Naive thymus-derived CD8-positive, alpha-beta T cell (primary cell): Measurements from ENCODE around the gene BTBD8. TPM values are rescaled to one million over a fixed set of nuclear protein-coding genes. Genes with fewer than 3 reads are reported as not detected.

Experiments used
- ATAC-seq, 2 donors: fragments of 150-1000 bp; cut with Tn5 transposase in 1 of 2; sonication (Bioruptor Pico), chemical (Tn5 transposase) in 1 of 2; 1 replicate in 1 of 2; 2 replicates in 1 of 2; pipeline ENCODE4 v1.10.0; 2021; ENCODE audit warnings: mild to moderate bottlenecking in 2 of 2, moderate library complexity in 2 of 2
- POLR2A ChIA-PET: fragments of 350-600 bp; sonication (Branson Sonifier 250); formaldehyde crosslinking; loops from one replicate; lab custom pipeline; 2021; ENCODE audit warnings: antibody characterized with exemption; lab: Charles Lee
- DNase-seq, 10 donors: peaks; one replicate each; pipeline versions ENCODE4 v3.0.0 to v3.0.0-alpha.2; 2020 to 2022
- H3K27ac Mint-ChIP-seq, 10 donors: one replicate each; pipeline ENCODE4 v1.8.0; 2020 to 2022; ENCODE audit warnings: mild to moderate bottlenecking in 10 of 10, mixed read lengths in 10 of 10, moderate library complexity in 4 of 10, inconsistent platforms in 1 of 10
- H3K27me3 Mint-ChIP-seq, 5 donors: one replicate each; pipeline ENCODE4 v1.8.0; 2021 to 2022; ENCODE audit warnings: mixed read lengths in 5 of 5
- H3K36me3 Mint-ChIP-seq, 3 donors: one replicate each; pipeline ENCODE4 v1.8.0; 2020 to 2022; ENCODE audit warnings: mixed read lengths in 3 of 3, mild to moderate bottlenecking in 2 of 3, inconsistent platforms in 1 of 3
- H3K4me1 Mint-ChIP-seq, 4 donors: one replicate each; pipeline ENCODE4 v1.8.0; 2021 to 2022; ENCODE audit warnings: mixed read lengths in 4 of 4
- H3K4me3 Mint-ChIP-seq, 10 donors: one replicate each; pipeline ENCODE4 v1.8.0; 2020 to 2022; ENCODE audit warnings: mild to moderate bottlenecking in 10 of 10, mixed read lengths in 10 of 10, moderate library complexity in 6 of 10, inconsistent platforms in 1 of 10
- H3K9me3 Mint-ChIP-seq, 9 donors: one replicate each; pipeline ENCODE4 v1.8.0; 2020 to 2022; ENCODE audit warnings: mixed read lengths in 9 of 9, mild to moderate bottlenecking in 3 of 9, inconsistent platforms in 1 of 9, moderate library complexity in 1 of 9
- polyA plus RNA-seq, 3 donors: library from polyadenylated mRNA; unstranded; fragments of 300-500 nt; fragmentation: Illumina TruSeq; gene quantifications; one replicate each; pipeline ENCODE4 v1.2.3, GENCODE V29; 2021
- total RNA-seq, 8 experiments: library from RNA in 2 of 8; stranded (reverse) in 2 of 8; gene quantifications; one replicate each; pipeline ENCODE4 v1.2.3 and lab custom pipeline; 2021 to 2026

Gene BTBD8
- total and polyA plus RNA-seq, 5 experiments from 2014 or later = 0.22 to 8.5 (median 2.0) TPM

- ATAC-seq (no peak), DNase-seq (no peak)
- Mint-ChIP-seq H3K27me3 (no peaks in the 10 kb centered on the region), H3K9me3 (peaks cover 4 to 17% (median 7%) of the 10 kb centered on the region in 9 donors), H3K4me3 (no peak overlapping the region), H3K27ac (peak overlapping the region in 1 of 10 donors; percentile 38), H3K36me3 (peaks cover 22 to 32% (median 22%) of the 10 kb centered on the region in 3 donors), H3K4me1 (no peaks in the 10 kb centered on the region)
- POLR2A ChIA-PET = no interaction called here
Measured at GRCh38 chr1:92165389-92165788, 85.2 kb downstream of the BTBD8 start.

- Mint-ChIP-seq H3K4me1 (no peaks in the 10 kb centered on the region), H3K9me3 (peaks cover 0 to 5% (median 0%) of the 10 kb centered on the region in 9 donors), H3K4me3 (no peak overlapping the region), H3K27me3 (no peaks in the 10 kb centered on the region), H3K36me3 (peaks cover 5 to 17% (median 16%) of the 10 kb centered on the region in 3 donors), H3K27ac (no peak overlapping the region)
- DNase-seq = no peak
- no peak for ATAC-seq
- POLR2A ChIA-PET = no interaction called here
Measured at GRCh38 chr1:92167151-92167550, 87.0 kb downstream of the BTBD8 start.

GRCh38 chr1:92168657-92169056 lies 88.5 kb downstream of the BTBD8 start:
- Mint-ChIP-seq H3K36me3 (peaks cover 0 to 18% (median 17%) of the 10 kb centered on the region in 3 donors), H3K4me3 (no peak overlapping the region), H3K27ac (no peak overlapping the region), H3K9me3 (peaks cover 0 to 2% (median 0%) of the 10 kb centered on the region in 9 donors), H3K27me3 (no peaks in the 10 kb centered on the region), H3K4me1 (no peaks in the 10 kb centered on the region)
- ATAC-seq = no peak
- POLR2A ChIA-PET = no interaction called here
- DNase-seq = no peak

- no peak for DNase-seq
- Mint-ChIP-seq H3K4me1 (no peaks in the 10 kb centered on the region), H3K4me3 (no peak overlapping the region), H3K36me3 (peaks cover 0 to 20% (median 15%) of the 10 kb centered on the region in 3 donors), H3K27me3 (no peaks in the 10 kb centered on the region), H3K9me3 (no peaks in the 10 kb centered on the region), H3K27ac (no peak overlapping the region)
- no peak for ATAC-seq
- POLR2A ChIA-PET = no interaction called here
Measured at GRCh38 chr1:92169214-92170005, 89.3 kb downstream of the BTBD8 start.

GRCh38 chr1:92184632-92185031 lies 104.5 kb downstream of the BTBD8 start:
- POLR2A ChIA-PET = no interaction called here
- no peaks in the 10 kb centered on the region for H3K27me3 Mint-ChIP-seq
- DNase-seq (no peak), ATAC-seq (no peak)
- peaks cover 0 to 2% (median 0%) of the 10 kb centered on the region in 4 donors for H3K4me1 Mint-ChIP-seq
- H3K27ac Mint-ChIP-seq = no peak overlapping the region
- H3K9me3 Mint-ChIP-seq = no peaks in the 10 kb centered on the region
- H3K4me3 Mint-ChIP-seq = no peak overlapping the region
- peaks cover 9 to 31% (median 24%) of the 10 kb centered on the region in 3 donors for H3K36me3 Mint-ChIP-seq

GRCh38 chr1:92186081-92186480 lies 105.9 kb downstream of the BTBD8 start:
- H3K9me3 Mint-ChIP-seq = no peaks in the 10 kb centered on the region
- DNase-seq (no peak), ATAC-seq (no peak)
- no peak overlapping the region for H3K4me3 Mint-ChIP-seq
- POLR2A ChIA-PET = no interaction called here
- H3K27me3 Mint-ChIP-seq = no peaks in the 10 kb centered on the region
- H3K27ac Mint-ChIP-seq = no peak overlapping the region
- H3K36me3 Mint-ChIP-seq = peaks cover 0 to 17% (median 11%) of the 10 kb centered on the region in 3 donors
- peaks cover 0 to 2% (median 0%) of the 10 kb centered on the region in 4 donors for H3K4me1 Mint-ChIP-seq

- DNase-seq = no peak
- POLR2A ChIA-PET = no interaction called here
- H3K9me3 Mint-ChIP-seq = no peaks in the 10 kb centered on the region
- peak overlapping the region in 2 of 10 donors; percentile 37 to 57 for H3K27ac Mint-ChIP-seq
- no peak overlapping the region for H3K4me3 Mint-ChIP-seq
- peaks cover 0 to 2% (median 0%) of the 10 kb centered on the region in 5 donors for H3K27me3 Mint-ChIP-seq
- peaks cover 0 to 2% (median 0%) of the 10 kb centered on the region in 4 donors for H3K4me1 Mint-ChIP-seq
- peaks cover 0 to 6% (median 5%) of the 10 kb centered on the region in 3 donors for H3K36me3 Mint-ChIP-seq
- no peak for ATAC-seq
Measured at GRCh38 chr1:92188436-92189255, 108.5 kb downstream of the BTBD8 start.

- Mint-ChIP-seq H3K4me1 (peaks cover 0 to 2% (median 0%) of the 10 kb centered on the region in 4 donors), H3K27me3 (peaks cover 0 to 2% (median 0%) of the 10 kb centered on the region in 5 donors), H3K4me3 (no peak overlapping the region), H3K27ac (no peak overlapping the region), H3K9me3 (no peaks in the 10 kb centered on the region), H3K36me3 (no peaks in the 10 kb centered on the region)
- no peak for DNase-seq
- no peak for ATAC-seq
- POLR2A ChIA-PET = no interaction called here
Measured at GRCh38 chr1:92191726-92192125, 111.6 kb downstream of the BTBD8 start.

- POLR2A ChIA-PET = no interaction called here
- H3K27ac Mint-ChIP-seq = peak overlapping the region in 1 of 10 donors; percentile 47
Measured at GRCh38 chr1:92192246-92192645, 112.1 kb downstream of the BTBD8 start.

GRCh38 chr1:92194511-92194910 lies 114.4 kb downstream of the BTBD8 start:
- peaks cover 0 to 2% (median 0%) of the 10 kb centered on the region in 5 donors for H3K27me3 Mint-ChIP-seq
- POLR2A ChIA-PET = no interaction called here
- DNase-seq (no peak), ATAC-seq (no peak)
- H3K4me1 Mint-ChIP-seq = no peaks in the 10 kb centered on the region
- no peaks in the 10 kb centered on the region for H3K9me3 Mint-ChIP-seq
- no peak overlapping the region for H3K4me3 Mint-ChIP-seq
- H3K36me3 Mint-ChIP-seq = no peaks in the 10 kb centered on the region
- no peak overlapping the region for H3K27ac Mint-ChIP-seq

More at GRCh38 chr1:92192246-92192645, 112.1 kb downstream of the BTBD8 start:
- Mint-ChIP-seq H3K4me3 (no peak overlapping the region), H3K27me3 (peaks cover 0 to 2% (median 0%) of the 10 kb centered on the region in 5 donors), H3K4me1 (peaks cover 0 to 2% (median 0%) of the 10 kb centered on the region in 4 donors), H3K9me3 (no peaks in the 10 kb centered on the region), H3K36me3 (no peaks in the 10 kb centered on the region)
- ATAC-seq = no peak
- DNase-seq = no peak

GRCh38 chr1:92201973-92202372 lies 121.8 kb downstream of the BTBD8 start:
- ATAC-seq = peak in 1 of 2 donors; percentile 23

GRCh38 chr1:92203105-92203504 lies 123.0 kb downstream of the BTBD8 start:
- H3K4me3 Mint-ChIP-seq = no peak overlapping the region
- ATAC-seq (no peak), DNase-seq (no peak)
- peak overlapping the region in 6 of 10 donors; percentile 0 to 82 (median 54) for H3K27ac Mint-ChIP-seq
- H3K36me3 Mint-ChIP-seq = peaks cover 2 to 22% (median 10%) of the 10 kb centered on the region in 3 donors
- H3K27me3 Mint-ChIP-seq = no peaks in the 10 kb centered on the region
- H3K9me3 Mint-ChIP-seq = peaks cover 5 to 26% (median 13%) of the 10 kb centered on the region in 9 donors
- POLR2A ChIA-PET = no interaction called here
- H3K4me1 Mint-ChIP-seq = peaks cover 4 to 18% (median 14%) of the 10 kb centered on the region in 4 donors

More at GRCh38 chr1:92201973-92202372, 121.8 kb downstream of the BTBD8 start:
- H3K36me3 Mint-ChIP-seq = peaks cover 2 to 22% (median 10%) of the 10 kb centered on the region in 3 donors
- peak in 2 of 10 donors; percentile 11 to 21 for DNase-seq
- peak overlapping the region in 4 of 10 donors; percentile 10 to 31 (median 13) for H3K4me3 Mint-ChIP-seq
- peak overlapping the region; percentile 12 to 83 (median 58) for H3K27ac Mint-ChIP-seq
- POLR2A ChIA-PET = interaction anchor here (0.5 to 0.6 kb wide), 2 partner anchors 46 to 147 kb away, joined by 3 to 4 read pairs; no protein-coding TSS in a partner anchor
- H3K27me3 Mint-ChIP-seq = no peaks in the 10 kb centered on the region
- H3K4me1 Mint-ChIP-seq = peaks cover 4 to 18% (median 14%) of the 10 kb centered on the region in 4 donors
- peaks cover 2 to 25% (median 13%) of the 10 kb centered on the region in 9 donors for H3K9me3 Mint-ChIP-seq
